Keratinocyte (primary cell): Measurements from ENCODE around the gene DNAJC27.

Source experiments
- EZH2 ChIP-seq: IDR thresholded peaks from one replicate; pipeline ENCODE4 v1.6.1; 2012; ENCODE audit warnings: inconsistent platforms, mild to moderate bottlenecking, low read length, moderate library complexity
- TF ChIP-seq, protein P1 (sequence below), 3 experiments: IDR thresholded peaks in 1 of 3; conservative IDR thresholded peaks in 1 of 3; optimal IDR thresholded peaks in 1 of 3; 2 replicates in 2 of 3; 3 replicates in 1 of 3; pipeline versions ENCODE3 to v1.5.1; 2011; ENCODE audit warnings: low read length in 3 of 3, mild to moderate bottlenecking in 3 of 3, moderate library complexity in 2 of 3, control low read depth in 1 of 3, inconsistent platforms in 1 of 3; ENCODE audit not compliant: insufficient read depth in 2 of 3; ENCODE audit errors: extremely low read depth in 1 of 3

- TF ChIP-seq, protein P1, sequence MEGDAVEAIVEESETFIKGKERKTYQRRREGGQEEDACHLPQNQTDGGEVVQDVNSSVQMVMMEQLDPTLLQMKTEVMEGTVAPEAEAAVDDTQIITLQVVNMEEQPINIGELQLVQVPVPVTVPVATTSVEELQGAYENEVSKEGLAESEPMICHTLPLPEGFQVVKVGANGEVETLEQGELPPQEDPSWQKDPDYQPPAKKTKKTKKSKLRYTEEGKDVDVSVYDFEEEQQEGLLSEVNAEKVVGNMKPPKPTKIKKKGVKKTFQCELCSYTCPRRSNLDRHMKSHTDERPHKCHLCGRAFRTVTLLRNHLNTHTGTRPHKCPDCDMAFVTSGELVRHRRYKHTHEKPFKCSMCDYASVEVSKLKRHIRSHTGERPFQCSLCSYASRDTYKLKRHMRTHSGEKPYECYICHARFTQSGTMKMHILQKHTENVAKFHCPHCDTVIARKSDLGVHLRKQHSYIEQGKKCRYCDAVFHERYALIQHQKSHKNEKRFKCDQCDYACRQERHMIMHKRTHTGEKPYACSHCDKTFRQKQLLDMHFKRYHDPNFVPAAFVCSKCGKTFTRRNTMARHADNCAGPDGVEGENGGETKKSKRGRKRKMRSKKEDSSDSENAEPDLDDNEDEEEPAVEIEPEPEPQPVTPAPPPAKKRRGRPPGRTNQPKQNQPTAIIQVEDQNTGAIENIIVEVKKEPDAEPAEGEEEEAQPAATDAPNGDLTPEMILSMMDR (optimal IDR thresholded peaks at IDR 0.05 in 1 of 3, IDR thresholded peaks at IDR 0.05 in 1 of 3, conservative IDR thresholded peaks at IDR 0.05 in 1 of 3; ENCODE audit: extremely low read depth in 1 of 3, insufficient read depth in 2 of 3, low read length in 3 of 3): no peak
- no peak for TF ChIP-seq EZH2
Observed at GRCh38 chr2:24971286-24971535, 544 bp downstream of the DNAJC27 start.
